Right renal cortex interstitium (tissue), 3 donors: ENCODE results near the gene DCAF4. TPM values are rescaled to one million over a fixed set of nuclear protein-coding genes. Genes with fewer than 3 reads are reported as not detected.

ENCODE experiments used
- DNase-seq, 3 donors: peaks; one replicate each; pipeline ENCODE4 v3.0.0-alpha.2; 2013; ENCODE audit warnings: low read depth in 3 of 3, low spot score in 2 of 3
- polyA plus RNA-seq, 3 donors: library from polyadenylated mRNA; unstranded; fragments of 120-200 nt; gene quantifications; one replicate each; pipeline ENCODE4 v1.2.1, GENCODE V29; 2013; ENCODE audit not compliant: insufficient read length in 3 of 3

Gene DCAF4
- polyA plus RNA-seq, 3 donors = 14.5 to 17.7 (median 16.9) TPM

GRCh38 chr14:72894623-72895378, 31.5 kb upstream of the DCAF4 start:
- DNase-seq = no peak

GRCh38 chr14:72898448-72898847, 27.8 kb upstream of the DCAF4 start:
- DNase-seq = no peak

- DNase-seq = no peak
Observed at GRCh38 chr14:72901361-72901760, 24.9 kb upstream of the DCAF4 start.

GRCh38 chr14:72902801-72903530, 23.3 kb upstream of the DCAF4 start:
- no peak for DNase-seq

- no peak for DNase-seq
Observed at GRCh38 chr14:72903716-72904115, 22.5 kb upstream of the DCAF4 start.

- no peak for DNase-seq
Observed at GRCh38 chr14:72904218-72904617, 22.0 kb upstream of the DCAF4 start.

GRCh38 chr14:72904840-72905561, 21.3 kb upstream of the DCAF4 start:
- DNase-seq = no peak

GRCh38 chr14:72906316-72906715, 19.9 kb upstream of the DCAF4 start:
- no peak for DNase-seq

GRCh38 chr14:72906879-72907278, 19.4 kb upstream of the DCAF4 start:
- no peak for DNase-seq

GRCh38 chr14:72907886-72908285, 18.4 kb upstream of the DCAF4 start:
- no peak for DNase-seq

- no peak for DNase-seq
Observed at GRCh38 chr14:72909163-72909562, 17.1 kb upstream of the DCAF4 start.

GRCh38 chr14:72913809-72914208, 12.5 kb upstream of the DCAF4 start:
- DNase-seq = no peak

- no peak for DNase-seq
Observed at GRCh38 chr14:72916174-72916573, 10.1 kb upstream of the DCAF4 start.

- peak in 1 of 3 donors; percentile 44 for DNase-seq
Observed at GRCh38 chr14:72917094-72917802, 9.0 kb upstream of the DCAF4 start.

- DNase-seq = no peak
Observed at GRCh38 chr14:72920008-72920407, 6.3 kb upstream of the DCAF4 start.

- no peak for DNase-seq
Observed at GRCh38 chr14:72921396-72921795, 4.9 kb upstream of the DCAF4 start.

GRCh38 chr14:72924337-72924736, 1.9 kb upstream of the DCAF4 start:
- DNase-seq = no peak

GRCh38 chr14:72925171-72925759, 999 bp upstream of the DCAF4 start:
- no peak for DNase-seq

- DNase-seq = no peak
Observed at GRCh38 chr14:72925815-72926291, 411 bp upstream of the DCAF4 start.

GRCh38 chr14:72928872-72929271, 2.6 kb downstream of the DCAF4 start:
- DNase-seq = no peak
